OCI-LY1 (cell line): Measurements from ENCODE around the gene COPZ1.

Source experiments
- CTCF ChIP-seq: fragments of 200-600 bp; sonication (generic), shearing (Covaris generic); IDR thresholded peaks from 2 replicates; pipeline ENCODE4 v1.5.1; 2017; ENCODE audit warnings: mild to moderate bottlenecking, antibody characterized with exemption, low read length, moderate library complexity, mixed read lengths
- EZH2 ChIP-seq: fragments of 200-600 bp; sonication (generic), shearing (Covaris generic); IDR thresholded peaks from 2 replicates; pipeline ENCODE4 v1.8.0; 2017; ENCODE audit warnings: borderline replicate concordance, mixed run types, mild to moderate bottlenecking, antibody characterized with exemption, low read length, moderate library complexity, mixed read lengths

- no peak for TF ChIP-seq EZH2
- TF ChIP-seq CTCF = no peak
Observed at GRCh38 chr12:54350743-54351142, 25.8 kb downstream of the COPZ1 start.
